NCI-H524 treated with DMSO at 0.1 percent for 48 hours (cell line): ENCODE results near the gene POMGNT1.
"Not testable (repeated sequence)": the region's sequence is repeated elsewhere in the genome, so short reads cannot be mapped to it uniquely, and the experiment has no call there.

ENCODE experiments used
- DNase-seq: peaks from one replicate; lab custom pipeline; 2025; lab: John Stamatoyannopoulos, UW

The POMGNT1 gene

DNA sequence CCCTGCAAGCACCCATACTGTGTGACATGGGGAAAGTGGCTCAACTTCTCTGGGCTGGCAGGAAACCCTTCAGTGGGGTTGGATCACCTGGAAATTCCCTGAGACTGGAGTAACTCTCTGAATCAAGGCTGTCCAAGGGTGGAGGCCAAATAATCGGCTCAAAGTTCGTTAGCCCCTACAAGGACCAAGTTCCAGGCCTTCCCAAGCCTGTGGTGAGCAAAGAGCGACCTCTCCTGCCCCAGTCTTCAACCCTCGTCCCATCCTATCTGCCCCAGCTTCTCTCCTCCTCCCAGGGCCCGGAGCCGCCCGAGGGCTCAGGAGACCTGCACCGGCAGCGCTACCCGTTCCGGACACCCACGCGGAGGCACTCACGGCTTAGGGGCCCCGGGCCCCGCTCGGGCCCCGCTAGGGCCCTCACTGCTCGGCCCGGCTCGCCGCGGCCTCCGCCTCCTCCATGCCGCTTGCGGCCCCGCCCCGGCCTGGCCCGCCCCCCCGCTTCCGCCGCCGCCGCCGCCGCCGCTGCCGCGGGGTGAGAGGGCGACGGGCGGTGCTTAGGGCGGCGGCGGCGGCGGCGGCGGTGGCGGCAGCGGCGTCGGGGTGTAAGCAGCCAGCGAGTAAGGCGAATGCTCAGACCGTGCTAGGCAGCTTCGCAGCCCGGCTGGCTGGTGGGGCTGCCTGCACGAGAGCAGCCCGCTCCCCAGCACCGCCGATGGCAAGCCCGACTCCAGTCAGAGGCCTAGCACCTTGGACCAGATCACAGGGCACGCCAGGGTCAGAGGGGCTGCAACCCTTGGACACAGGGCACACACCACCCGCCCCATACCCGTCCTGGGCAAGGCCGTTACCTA is at the start of gene POMGNT1:
POMGNT1 (minus strand) TSS at position 471 of the 848 bp plus-strand sequence. CDS start 613 bp downstream, outside the sequence.
- DNase-seq = no peak

DNA sequence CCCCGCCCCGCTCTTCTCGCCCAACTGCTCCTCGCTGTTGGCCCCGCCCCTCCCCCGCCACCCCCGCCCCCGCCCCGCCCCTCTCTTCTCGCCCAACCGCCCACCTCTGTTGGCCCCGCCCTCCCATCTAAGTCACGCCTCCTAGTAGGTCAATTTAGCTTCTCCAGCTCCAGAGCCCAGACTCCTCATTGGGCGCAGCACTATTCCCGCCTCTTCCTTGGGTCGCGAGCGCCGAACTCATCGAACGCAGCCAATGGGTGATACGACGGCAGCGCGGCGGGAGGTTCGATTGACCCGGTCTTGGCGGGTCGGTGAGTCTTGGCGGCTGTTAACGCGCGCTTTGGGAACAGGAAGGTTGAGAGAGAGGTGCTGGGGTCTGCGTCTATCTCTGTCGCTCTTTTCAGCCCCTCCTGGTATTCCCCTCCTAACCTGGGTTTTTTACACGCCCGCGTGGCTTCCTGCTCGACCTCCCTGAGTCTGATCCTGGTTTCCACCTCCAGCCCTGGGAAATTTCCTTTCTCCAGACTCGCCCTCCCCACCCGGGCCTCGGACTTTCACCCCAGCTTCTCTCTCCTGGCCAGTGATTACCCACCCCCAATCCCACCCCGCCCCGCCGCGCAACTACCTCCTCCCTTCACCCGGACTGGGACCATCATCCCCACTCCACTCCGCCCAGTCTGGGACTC is 49.3 kb upstream of the POMGNT1 start, which contains the start of gene RAD54L:
RAD54L (plus strand) TSS at position 328 of the 686 bp plus-strand sequence. CDS start 643 bp downstream, outside the sequence.
- peak; percentile 93 for DNase-seq

DNA sequence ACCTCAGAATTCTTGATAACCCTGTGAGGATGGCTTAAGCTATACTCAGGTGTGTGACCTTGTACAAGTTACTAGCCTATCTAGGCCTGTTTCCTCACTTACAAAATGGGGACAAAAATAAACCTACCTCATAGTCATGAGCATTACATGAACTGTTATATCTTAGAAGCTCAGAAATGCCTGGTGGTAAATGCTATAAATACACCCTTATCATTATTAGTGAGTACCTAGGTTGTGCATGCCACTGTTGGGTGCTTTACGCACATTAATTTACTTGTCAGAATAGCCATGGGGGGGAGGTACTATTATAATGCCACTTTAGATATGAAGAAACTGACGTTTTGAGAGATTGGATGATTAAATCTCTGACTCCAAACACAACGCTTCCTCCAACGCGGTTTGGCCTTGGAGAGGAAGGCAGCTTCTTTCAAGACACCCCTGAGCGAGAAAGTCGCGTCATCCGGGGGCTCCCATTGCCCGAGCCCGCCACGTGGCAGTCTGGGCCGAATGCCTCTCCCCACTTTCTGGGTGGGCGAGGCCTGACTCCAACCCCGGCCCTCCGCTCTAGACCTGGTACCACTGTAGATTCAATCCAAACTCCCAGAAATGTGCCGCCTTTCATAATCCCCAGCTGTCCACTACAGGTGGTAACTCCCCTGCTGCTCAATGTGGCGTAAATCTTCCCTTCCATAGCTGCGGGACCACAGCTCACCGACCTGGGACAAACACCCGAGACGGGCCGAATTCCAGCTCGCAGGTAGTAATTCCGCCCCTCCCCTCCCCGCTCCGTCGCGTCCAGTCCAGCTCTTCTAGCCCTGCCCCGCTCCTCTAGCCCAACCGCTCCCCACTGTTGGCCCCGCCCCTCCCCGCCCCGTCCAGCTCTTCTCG is 48.6 kb upstream of the POMGNT1 start:
- no peak for DNase-seq

DNA sequence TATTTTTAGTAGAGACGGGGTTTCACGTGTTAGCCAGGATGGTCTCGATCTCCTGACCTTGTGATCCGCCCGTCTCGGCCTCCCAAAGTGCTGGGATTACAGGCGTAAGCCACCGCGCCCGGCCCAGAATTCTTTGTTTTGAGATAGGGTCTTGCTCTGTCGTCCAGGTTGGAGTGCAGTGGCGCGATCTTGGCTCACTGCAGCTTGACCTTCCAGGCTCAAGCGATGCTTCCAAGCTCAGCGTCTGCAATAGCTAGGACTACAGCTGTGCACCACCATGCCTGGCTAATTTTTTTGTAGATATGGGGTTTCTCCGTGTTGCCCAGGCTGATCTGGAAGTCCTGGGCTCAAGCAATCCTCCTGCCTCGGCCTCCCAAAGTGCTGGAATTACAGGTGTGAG is 47.9 kb upstream of the POMGNT1 start:
- DNase-seq = not testable (repeated sequence)

DNA sequence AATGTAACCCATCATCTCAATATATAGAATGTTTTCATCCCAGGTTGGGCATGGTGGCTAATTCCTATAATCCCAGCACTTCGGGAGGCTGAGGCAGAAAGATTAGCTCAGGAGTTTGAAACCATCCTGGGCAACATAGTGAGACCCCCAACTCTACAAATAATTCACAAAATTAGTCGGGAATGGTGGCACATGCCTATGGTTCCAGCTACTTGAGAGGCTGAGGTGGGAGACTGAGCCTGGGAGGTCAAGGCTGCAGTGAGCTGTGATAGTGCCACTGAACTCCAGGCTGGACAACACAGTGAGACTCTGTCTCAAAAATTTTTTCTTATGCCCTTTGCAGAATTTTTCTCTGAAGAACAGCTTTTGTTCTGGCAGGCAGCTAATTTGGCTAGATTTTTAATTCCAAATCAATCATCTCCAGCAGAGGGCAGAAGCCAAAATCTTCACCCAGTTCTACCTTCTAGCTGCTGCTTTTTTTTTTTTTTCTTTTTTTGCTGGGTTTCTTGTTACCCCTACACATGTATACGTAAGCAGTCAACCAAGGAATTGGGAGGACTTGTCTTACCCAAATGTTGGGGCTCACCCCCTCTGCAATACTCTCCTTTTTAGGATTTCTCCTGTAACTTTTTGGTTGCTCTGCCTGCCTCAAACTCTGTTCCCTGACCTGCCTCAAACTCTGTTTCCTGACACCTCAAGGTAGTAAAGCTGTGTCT is 46.6 kb upstream of the POMGNT1 start:
- DNase-seq = no peak

DNA sequence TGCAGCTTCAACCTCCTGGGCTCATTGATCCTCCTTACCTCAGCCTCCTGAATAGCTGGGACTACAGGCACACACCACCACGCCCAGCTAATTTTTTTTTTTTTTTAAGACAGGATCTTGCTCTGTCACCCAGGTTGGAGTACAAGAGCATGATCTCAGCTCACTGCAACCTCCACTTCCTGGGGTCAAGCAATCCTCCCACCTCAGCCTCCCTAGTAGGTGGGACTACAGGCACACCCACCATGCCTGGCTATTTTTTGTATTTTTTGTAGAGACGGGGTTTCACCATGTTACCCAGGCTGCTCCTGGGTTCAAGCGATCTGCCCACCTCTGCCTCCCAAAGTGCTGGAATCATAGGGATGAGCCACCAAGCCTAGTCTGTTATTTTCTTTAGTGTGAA is 45.6 kb upstream of the POMGNT1 start:
- not testable (repeated sequence) for DNase-seq

DNA sequence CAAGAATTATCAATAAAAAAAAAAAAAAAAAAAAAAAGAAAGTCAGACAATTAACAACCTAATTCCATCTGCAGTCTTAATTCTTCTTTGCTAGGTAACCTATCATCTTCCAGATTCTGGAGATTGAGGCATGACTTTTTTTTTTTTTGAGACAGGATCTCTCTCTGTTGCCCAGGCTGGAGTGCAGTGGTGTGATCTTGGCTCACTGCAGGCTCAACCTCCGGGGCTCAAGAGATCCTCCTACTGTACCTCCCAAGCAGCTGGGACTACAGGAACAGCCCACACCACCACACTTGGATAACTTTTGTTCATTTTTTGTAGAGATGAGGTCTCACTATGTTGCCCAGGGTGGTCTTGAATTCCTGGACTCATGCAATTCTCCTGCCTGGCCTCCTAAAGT is 44.7 kb upstream of the POMGNT1 start:
- no peak for DNase-seq

DNA sequence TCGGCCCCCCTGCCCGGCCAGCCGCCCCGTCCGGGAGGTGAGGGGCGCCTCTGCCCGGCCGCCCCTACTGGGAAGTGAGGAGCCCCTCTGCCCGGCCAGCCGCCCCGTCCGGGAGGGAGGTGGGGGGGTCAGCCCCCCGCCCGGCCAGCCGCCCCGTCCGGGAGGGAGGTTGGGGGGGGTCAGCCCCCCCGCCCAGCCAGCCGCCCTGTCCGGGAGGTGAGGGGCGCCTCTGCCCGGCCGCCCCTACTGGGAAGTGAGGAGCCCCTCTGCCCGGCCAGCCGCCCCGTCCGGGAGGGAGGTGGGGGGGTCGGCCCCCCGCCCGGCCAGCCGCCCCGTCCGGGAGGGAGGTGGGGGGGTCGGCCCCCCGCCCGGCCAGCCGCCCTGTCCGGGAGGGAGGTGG is 43.5 kb upstream of the POMGNT1 start:
- not testable (repeated sequence) for DNase-seq

DNA sequence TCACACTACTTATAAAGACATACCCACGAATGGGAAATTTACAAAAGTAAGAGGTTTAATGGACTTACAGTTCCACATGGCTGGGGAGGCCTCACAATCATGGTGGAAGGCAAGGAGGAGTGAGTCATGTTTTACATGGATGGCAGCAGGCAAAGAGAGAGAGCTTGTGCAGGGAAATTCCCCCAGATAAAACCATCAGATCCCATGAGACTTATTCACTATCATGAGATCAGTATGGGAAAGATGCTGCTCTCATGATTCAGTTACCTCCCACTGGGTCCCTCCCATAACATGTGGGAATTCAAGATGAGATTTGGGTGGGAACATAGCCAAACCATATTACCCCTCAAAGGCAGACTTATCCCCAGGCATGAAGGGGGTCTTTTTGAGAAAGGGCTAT is 40.6 kb upstream of the POMGNT1 start:
- not testable (repeated sequence) for DNase-seq

DNA sequence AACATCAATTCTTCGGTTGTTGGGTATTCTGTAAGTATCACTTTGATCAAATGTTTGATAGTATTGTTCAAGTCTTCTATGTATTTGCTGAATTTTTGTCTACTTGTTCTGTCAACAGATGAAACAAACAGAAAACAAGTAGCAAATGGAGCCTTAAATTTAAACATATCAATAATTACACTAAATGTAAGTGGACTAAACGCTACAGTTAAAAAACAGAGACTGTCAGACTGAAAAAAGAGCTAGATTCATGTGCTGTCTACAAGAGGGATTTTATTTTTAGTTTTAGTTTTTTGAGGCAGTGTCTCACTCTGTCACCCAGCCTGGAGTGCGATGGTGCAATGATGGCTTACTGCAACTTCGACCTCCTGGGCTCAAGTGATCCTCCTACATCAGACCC is 38.6 kb upstream of the POMGNT1 start:
- DNase-seq = no peak

DNA sequence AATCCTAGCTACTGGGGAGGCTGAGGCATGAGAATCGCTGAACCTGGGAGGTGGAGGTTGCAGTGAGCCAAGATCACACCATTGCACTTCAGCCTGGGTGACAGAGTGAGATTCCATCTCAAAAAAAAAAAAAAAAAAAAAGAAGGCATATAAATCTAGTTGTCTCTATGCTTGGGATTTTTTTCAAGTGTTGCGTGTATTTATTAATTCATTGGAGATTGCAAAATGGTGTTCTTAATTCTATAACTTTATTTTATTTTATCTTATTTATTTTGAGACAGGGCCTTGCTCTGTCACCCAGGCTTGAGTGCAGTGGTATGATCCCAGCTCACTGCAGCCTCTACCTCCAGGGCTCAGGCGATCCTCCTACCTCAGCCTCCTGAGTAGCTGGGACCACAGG is 33.0 kb upstream of the POMGNT1 start:
- DNase-seq = not testable (repeated sequence)

DNA sequence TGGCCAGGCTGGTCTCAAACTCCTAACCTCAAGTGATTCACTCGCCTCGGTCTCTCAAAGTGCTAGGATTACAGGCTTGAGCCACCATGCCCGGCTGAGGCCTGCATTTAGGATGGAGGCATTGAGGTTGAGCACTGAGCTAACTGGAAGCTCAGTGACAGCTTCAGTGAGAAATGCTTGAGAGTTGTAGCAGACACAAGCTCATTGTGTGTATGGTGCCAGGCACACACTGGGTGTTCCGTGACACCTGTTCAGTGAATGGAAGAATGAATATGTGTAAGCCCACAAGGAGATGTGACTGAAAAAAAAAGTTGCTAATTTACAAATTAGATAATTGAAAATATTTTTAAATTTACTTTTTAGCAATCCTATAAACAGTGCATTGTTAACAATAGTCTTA is 26.7 kb upstream of the POMGNT1 start:
- DNase-seq = no peak

DNA sequence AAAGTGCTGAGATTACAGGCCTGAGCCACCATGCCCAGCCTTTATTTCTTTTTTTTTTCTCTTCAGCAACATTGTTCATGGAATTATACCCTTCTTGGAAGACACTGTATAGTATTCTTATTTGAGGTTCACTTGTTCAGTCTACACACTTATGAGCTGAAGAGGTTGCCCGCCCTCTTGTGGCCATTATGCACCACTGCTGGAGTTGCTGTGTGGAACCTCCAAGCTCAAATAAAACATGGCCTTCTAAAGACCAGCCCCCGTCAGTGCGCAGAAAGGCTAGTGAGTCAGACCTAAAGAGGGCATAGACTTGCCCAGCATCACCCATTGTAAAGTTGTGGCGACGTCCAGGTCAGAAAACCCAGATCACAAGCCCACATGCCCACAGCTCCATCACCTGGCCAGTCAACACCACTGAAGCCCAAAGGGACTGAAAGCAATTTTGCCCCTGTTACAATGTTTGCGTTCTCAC is 25.3 kb upstream of the POMGNT1 start:
- DNase-seq = no peak

DNA sequence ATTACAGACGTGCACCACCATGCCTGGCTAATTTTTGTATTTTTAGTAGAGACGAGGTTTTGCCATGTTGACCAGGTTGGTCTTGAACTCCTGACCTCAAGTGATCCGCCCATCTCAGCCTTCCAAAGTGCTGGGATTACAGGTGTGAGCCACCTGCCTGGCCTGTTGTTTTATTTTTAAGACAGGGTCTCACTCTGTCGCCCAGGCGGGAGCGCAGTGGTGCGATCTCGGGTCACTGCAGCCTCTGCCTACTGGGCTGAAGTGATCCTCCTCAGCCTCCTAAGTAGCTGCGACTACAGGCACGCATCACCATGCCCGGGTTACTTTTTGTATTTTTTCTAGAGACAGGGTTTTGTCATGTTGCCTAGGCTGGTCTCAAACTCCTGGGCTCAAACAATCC is 24.8 kb upstream of the POMGNT1 start:
- not testable (repeated sequence) for DNase-seq

DNA sequence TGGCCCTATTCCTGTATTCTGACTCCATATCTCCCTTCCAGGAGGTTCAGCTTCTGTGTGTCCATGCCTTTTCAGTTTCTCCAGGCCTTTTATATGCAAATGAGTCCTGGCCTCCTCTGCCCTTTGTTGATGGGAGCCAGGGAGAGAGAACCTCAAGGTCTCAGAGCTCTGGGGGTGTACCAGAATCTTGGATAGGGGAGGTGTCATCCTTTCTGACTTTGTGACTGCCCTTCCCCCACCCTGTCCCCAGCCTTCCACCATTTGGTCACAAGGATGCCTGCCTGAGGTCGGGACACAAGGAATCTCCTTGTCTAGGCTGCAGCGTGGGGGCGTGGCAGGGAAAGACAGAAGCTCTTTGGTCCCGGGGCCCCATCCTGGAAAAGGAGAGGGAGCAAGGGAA is 23.5 kb upstream of the POMGNT1 start:
- no peak for DNase-seq

DNA sequence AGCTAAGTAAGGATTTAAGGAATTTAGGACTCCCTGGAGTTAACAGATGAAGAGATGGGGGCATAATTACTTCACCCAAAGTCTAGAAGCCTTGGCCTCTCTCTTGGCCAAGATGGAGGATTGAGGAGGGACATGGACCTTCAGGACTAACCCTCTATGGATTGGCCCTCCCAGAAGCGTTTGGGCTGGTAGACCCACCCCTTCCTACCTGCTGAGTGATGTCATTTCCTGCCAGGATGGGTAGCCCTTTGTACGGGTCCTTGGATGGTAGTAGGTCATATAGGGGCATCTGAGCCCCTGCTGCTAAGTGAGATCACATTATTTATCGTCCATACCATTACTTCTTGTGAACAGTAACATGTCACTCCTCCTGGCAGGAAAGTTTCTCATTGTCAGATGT is 22.6 kb upstream of the POMGNT1 start:
- no peak for DNase-seq

DNA sequence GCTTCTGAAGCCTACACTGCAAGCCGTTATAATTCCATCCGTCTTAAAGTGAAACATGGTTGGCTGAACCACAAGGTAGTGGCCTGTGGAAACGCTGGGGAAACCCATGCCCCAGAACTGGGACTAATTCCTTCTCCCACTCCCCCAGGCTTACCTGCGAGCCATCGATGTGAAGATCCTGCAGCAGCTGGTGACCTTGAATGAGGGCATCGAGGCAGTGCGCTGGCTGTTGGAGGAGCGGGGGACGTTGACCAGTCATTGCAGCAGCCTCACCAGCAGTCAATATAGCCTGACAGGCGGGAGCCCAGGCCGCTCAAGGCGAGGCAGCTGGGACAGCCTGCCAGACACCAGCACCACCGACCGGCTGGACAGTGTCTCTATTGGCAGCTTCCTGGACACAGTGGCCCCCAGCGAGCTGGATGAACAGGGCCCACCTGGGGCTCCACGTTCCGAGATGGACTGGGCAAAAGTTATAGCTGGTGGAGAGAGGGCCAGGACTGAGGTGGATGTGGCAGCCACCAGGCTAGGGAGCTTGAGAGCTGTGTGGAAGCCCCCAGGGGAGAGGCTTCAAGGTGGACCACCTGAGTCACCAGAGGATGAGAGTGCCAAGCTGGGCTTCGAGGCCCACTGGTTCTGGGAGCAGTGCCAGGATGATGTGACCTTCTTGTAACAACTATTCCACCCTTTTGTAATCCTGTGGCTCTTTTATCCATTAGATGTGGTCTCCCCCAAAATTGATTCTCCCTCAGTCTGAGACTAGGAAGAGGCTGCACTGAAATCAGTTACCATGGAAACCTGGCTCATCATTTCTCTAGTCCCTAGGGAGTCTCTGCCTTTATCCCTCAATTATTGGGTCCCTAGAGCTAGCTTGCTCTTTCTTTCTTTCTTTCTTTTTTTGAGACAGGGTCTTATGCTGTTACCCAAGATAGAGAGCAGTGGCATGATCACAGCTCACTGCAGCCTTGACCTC is 21.6 kb upstream of the POMGNT1 start:
- DNase-seq = no peak

DNA sequence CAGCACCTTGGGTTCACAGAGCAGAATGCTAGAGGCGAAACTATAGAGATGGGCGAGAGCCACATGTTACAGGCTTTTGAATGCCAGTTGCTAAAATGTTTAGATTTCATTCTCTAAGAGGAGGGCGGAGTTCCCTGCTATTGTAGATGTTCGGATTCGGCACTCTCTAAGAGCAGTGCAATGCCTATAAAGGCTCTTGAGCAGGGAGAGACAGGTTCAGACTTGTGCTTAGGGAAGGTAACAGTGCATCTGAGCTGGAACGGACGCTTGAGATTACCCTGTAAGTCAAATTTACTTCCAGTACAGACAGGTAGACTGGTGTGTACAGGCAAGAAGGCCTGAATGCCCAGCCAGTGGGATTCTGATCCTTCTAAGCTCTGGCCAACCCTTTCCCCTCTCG is 20.2 kb upstream of the POMGNT1 start:
- no peak for DNase-seq

DNA sequence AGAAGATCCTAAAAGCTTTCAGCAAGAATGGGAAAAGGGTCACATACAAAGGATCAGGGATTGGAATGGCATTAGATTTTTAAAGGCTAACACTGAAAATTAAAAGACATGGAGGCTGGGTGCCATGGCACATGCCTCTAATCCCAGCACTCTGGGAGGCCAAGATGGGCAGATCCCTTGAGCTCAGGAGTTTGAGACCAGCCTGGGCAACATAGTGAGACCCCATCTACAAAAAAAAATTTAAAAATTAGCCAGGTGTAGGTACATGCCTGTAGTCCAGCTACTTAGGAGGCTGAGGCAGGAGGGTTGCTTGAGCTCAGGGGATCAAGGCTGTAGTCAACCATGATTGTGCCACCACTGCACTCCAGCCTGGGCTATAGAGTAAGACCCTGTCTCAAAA is 17.3 kb upstream of the POMGNT1 start:
- DNase-seq = no peak

DNA sequence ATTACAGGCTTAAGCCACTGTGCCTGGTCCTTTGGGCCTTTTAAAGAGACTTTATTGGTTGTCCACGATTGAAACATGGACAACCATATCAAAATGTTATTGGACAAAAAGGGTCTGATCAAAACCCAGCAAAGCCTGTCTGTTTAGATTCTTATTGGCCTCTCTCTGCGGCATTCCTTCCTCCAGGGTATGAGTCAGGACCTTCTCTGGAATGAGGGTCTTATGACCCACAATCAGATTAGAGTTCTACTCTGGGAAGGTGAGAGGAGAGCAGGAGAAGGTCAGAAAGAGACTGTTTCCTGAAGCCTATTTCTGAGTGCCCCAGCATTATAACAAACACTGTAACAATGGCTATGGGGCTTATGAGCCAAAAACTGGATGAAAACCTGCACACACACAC is 12.8 kb upstream of the POMGNT1 start:
- no peak for DNase-seq
